NCI-H1436 treated with DMSO at 0.1 percent for 48 hours (cell line): ENCODE results near the gene SENP2.
"Not testable (repeated sequence)": the region's sequence is repeated elsewhere in the genome, so short reads cannot be mapped to it uniquely, and the experiment has no call there.

Experiments used
- DNase-seq: peaks from one replicate; lab custom pipeline; 2025; lab: John Stamatoyannopoulos, UW

The SENP2 gene

DNA sequence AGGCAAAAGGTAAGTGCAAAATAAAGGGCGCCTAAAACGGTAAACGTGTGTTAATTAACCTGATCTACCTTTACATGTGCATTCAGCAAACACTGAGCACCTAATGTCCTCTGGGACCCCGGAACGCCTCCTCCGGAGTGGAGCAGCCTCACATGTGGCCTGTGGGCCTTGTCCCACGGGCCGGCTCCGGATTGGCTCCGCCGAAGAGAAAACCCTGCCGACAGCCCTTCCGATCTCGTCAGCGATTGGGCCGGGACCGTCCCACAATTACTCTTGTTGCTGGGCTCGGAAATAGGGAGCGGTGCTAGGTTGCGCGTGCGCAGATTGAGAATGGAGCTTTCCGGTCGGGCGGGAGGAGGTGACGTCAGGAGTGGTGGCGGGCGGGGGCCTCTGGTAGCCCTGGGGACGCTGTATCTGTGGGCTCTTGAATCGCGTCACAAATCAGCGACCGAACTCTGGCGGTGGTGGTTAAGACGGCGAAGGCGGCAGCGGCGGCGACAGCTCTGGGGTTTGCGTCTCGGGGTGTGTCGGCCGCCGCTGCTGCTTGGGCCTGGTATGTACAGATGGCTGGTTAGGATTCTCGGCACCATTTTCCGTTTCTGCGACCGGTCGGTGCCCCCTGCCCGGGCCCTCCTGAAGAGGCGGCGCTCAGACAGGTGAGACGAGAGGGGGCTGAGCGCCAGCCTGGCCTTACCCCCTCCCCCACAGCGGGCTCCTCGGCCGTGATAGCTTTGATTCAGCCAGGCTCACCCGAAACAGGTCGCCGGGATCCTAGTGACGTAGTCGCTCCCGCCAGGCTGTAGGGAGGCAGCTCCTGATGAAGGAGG, at the start of gene SENP2:
TSS of gene SENP2 (plus strand) at position 437 of the 827 bp plus-strand sequence. CDS start at position 556, 119 bp downstream.
- peak; percentile 97 for DNase-seq

DNA sequence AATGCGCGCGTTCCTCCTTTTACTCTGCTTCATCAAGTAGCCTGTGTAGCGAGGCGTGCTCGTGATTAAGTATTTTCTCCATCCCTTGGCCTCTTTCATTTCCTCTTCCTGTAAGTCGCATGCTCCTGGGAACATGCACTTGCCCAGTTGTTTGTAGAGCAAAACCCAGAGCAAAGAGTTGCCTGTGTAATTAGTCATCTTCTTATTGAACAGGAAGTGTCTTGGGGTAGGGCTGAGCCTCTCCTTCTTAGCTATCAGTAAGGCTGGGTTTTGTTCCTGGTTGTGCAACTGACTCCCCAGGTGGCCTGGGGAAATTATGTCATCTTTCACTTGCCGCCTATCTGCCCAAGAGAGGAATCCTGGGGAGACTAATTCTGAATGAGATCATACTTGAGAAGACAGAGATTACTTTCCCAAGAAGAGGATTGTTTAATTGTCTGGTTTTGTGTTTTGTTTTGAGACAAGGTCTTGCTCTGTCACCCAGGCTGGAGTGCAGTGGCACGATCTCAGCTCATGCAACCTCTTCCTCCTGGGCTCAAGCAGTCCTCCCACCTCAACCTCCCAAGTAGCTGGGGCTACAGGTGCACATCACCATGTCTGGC, 48.6 kb upstream of the SENP2 start:
- no peak for DNase-seq

DNA sequence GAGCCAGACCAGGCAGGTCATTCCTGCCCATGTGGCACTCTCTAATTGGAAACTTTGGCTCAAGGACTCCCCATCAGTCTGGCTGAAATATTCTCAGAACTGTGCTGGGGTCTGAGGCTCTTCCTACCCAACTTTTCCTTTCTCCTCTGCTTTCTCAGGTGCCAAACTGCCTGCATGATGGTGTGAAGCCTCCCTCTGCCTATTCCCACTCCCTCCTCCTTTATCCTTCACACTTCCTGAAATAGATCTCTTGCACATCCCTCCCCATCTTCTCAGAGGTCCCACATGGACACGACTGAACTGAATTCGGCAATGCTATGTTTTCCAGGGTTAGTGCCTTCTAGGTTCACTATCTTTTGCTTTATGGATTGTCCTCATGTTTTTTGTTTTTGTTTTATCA, 46.2 kb upstream of the SENP2 start:
- no peak for DNase-seq

DNA sequence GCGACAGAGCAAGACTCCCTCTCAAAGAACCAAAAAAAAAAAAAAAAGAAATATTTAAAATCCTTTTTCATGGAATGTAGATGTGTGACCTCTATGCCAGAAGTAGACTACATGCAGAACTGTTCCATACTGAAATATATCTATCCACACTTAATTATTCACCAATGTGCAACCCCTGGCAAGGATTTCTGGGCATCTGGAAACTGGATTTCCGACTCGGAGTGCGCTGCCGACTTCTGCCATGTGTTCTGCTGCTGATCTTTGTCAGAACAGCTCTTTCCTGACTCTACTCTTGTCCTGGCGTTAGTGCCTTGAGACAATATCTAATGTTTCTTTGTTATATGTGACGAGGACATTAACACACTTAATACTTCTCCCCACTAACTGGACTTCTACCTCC, 45.4 kb upstream of the SENP2 start:
- DNase-seq, result no peak

GRCh38 chr3:185549122-185549521, 37.0 kb upstream of the SENP2 start:
- DNase-seq, result no peak

- no peak for DNase-seq
These were observed 36.4 kb upstream of the SENP2 start for GRCh38 chr3:185549651-185550111.

DNA sequence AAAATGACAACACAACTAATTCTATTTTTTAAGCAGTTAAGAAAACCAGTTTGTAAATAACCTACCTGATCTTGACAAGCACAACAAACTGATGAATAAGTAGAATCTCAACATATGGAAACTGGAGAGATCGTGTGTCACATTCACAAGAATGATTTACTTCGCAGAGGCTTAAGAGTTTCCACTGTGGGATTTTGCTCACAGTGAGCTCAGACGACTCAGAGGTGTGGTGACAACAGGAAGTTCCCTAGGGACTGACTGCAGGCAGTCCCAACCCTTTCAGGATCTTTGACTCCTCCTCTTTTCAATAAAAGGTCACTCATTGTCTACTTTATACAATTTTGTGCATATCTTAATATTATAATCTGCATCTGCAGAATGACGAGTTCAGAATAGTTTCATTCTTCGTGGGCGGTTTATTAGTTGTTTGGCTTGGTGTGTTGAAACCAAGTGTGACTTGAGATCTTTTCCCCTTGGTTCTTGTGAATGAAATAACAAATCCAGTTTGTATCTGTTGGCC, 33.7 kb upstream of the SENP2 start, which contains the start of gene LIPH:
TSS of gene LIPH (minus strand) at position 231 of the 520 bp plus-strand sequence. CDS start at position 114, 117 bp downstream.
- no peak for DNase-seq

DNA sequence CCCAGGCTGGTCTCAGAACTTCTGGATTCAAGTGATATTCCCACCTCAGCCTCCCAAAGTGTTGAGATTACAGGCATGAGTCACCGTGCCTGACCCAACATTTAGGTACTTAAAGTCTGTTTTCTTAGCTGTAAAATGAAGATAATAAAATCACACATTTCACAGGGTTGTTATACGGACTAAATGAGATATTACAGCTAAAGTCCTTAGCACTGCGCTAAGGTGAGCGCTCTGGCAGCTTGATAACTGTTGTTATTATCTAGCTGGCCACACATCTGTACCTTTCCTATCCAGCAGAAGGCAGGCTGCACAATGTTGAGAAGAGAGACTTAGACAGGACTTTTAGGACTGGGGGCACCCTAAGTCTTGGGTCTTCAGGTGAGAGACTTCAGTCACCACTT, 31.0 kb upstream of the SENP2 start:
- no peak for DNase-seq

DNA sequence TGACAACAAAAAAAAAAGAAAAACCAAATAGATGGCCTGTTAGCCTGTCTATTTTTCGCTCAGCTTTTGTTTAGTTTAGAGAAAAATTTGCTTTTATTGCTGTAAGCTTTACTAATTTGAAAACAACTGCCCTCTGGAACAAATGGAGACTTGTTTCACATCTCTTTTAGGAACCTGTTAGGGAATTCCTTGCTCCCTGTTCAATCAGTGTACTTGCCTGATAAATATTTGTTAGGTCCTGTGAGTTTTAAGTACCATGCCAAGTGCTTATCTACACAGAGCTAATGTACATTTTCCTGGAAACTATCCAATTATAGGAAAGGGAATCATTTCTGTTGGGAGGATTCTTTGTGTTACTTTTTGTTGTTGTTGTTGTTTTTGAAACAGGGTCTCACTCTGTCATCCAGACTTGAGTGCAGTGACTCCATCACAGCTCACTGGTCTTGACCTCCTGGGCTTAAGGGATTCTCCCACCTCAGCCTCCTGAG, 30.2 kb upstream of the SENP2 start:
- no peak for DNase-seq

DNA sequence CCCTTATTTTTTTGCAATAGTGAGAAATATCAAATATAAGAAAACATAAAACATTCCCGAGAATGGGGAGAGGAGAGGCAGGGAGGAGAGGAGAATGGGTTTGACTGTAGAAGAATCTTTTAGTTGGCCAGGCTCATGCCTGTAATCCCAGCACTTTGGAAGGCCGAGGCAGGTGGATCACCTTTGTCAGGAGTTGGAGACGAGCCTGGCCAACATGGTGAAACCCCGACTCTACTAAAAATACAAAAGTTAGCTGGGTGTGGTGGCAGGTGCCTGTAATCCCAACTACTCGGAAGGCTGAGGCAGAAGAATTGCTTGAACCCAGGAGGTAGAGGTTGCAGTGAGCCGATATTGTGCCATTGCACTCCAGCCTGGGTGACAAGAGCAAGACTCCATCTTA, 29.5 kb upstream of the SENP2 start:
- DNase-seq, result not testable (repeated sequence)

GRCh38 chr3:185558395-185558794, 27.7 kb upstream of the SENP2 start:
- DNase-seq, result no peak

- DNase-seq, result no peak
These were observed 26.4 kb upstream of the SENP2 start for GRCh38 chr3:185559706-185560090.

GRCh38 chr3:185560676-185561075, 25.4 kb upstream of the SENP2 start:
- no peak for DNase-seq

GRCh38 chr3:185561374-185561943, 24.6 kb upstream of the SENP2 start:
- DNase-seq, result no peak

GRCh38 chr3:185561958-185562357, 24.1 kb upstream of the SENP2 start:
- no peak for DNase-seq

GRCh38 chr3:185572183-185572582, 13.9 kb upstream of the SENP2 start:
- DNase-seq, result no peak

- peak; percentile 75 for DNase-seq
These were observed 10.8 kb upstream of the SENP2 start for GRCh38 chr3:185575108-185575869.

GRCh38 chr3:185582236-185582635, 3.9 kb upstream of the SENP2 start:
- DNase-seq, result no peak

- no peak for DNase-seq
These were observed 3.2 kb upstream of the SENP2 start for GRCh38 chr3:185582871-185583270.

GRCh38 chr3:185583925-185584324, 2.2 kb upstream of the SENP2 start:
- DNase-seq, result no peak

- DNase-seq, result no peak
These were observed 1.4 kb upstream of the SENP2 start for GRCh38 chr3:185584686-185585085.

DNA sequence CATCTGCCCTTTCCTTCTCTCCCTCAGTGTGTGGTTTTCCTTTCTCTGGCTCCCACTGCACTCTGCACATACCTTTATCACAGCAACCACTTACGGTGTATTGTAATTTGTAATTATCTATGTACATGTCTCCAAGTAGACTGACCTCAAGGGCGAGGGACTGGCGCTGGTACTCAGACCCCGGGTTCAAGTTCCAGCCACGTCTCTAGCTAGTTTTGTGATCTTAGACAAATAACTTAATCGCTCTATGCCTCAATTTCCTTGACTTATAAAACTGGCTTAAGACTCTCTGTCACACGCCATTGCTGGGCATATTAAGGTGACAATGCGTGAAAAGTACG, 607 bp upstream of the SENP2 start:
- no peak for DNase-seq
